Activated naive CD4-positive, alpha-beta T cell treated with anti-CD3 and anti-CD28 coated beads for 36 hours (primary cell): ENCODE data around the gene STMN3. TPM values are rescaled to one million over a fixed set of nuclear protein-coding genes. Genes with fewer than 3 reads are reported as not detected.
"Not testable (repeated sequence)": the region's sequence is repeated elsewhere in the genome, so short reads cannot be mapped to it uniquely, and the experiment has no call there.

Experiments used
- CTCF ChIA-PET: fragments of 350-600 bp; sonication (Branson Sonifier 250); formaldehyde crosslinking; loops from one replicate; lab custom pipeline; 2021; ENCODE audit warnings: antibody characterized with exemption; lab: Charles Lee
- DNase-seq: peaks from one replicate; pipeline ENCODE4 v3.0.0-alpha.2; 2020
- H3K27ac Mint-ChIP-seq: one replicate; pipeline ENCODE4 v1.8.0; 2021; ENCODE audit warnings: mild to moderate bottlenecking, mixed read lengths
- H3K27me3 Mint-ChIP-seq: one replicate; pipeline ENCODE4 v1.8.0; 2021; ENCODE audit warnings: low read depth, mixed read lengths
- H3K36me3 Mint-ChIP-seq: one replicate; pipeline ENCODE4 v1.8.0; 2021; ENCODE audit warnings: low read depth, mixed read lengths
- H3K4me1 Mint-ChIP-seq: one replicate; pipeline ENCODE4 v1.8.0; 2021; ENCODE audit warnings: low read depth, mixed read lengths
- H3K4me3 Mint-ChIP-seq: one replicate; pipeline ENCODE4 v1.8.0; 2021; ENCODE audit warnings: mild to moderate bottlenecking, moderate library complexity, mixed read lengths
- H3K9me3 Mint-ChIP-seq: one replicate; pipeline ENCODE4 v1.8.0; 2021; ENCODE audit warnings: mixed read lengths
- intact Hi-C: fragments of 100-400 bp; cut with micrococcal nuclease; formaldehyde crosslinking; loops from one replicate; pipeline ENCODE4 v1.15.1; 2023
- total RNA-seq, 2 experiments: library from RNA; stranded (reverse); gene quantifications; one replicate each; pipeline ENCODE4 v1.2.3, GENCODE V29; 2021

The STMN3 gene
- total RNA-seq, 2 experiments from 2014 or later: 6.7 to 7.3 TPM

GRCh38 chr20:63656451-63656850, 3.2 kb upstream of the STMN3 start:
- intact Hi-C loops: loop anchor here (5.0 to 10.0 kb wide), 3 partner anchors 74 to 408 kb away; partner anchors contain the start of genes TCEA2 and UCKL1
- CTCF ChIA-PET: no interaction called here
- peak overlapping the region; percentile 27 for H3K4me3 Mint-ChIP-seq
- H3K4me1 Mint-ChIP-seq: peaks cover 44% of the 10 kb centered on the region
- H3K9me3 Mint-ChIP-seq: no peaks in the 10 kb centered on the region
- peaks cover 7% of the 10 kb centered on the region for H3K36me3 Mint-ChIP-seq
- no peak overlapping the region for H3K27ac Mint-ChIP-seq
- no peaks in the 10 kb centered on the region for H3K27me3 Mint-ChIP-seq
- no peak for DNase-seq

- H3K4me3 Mint-ChIP-seq: no peak overlapping the region
- H3K27me3 Mint-ChIP-seq: no peaks in the 10 kb centered on the region
- H3K4me1 Mint-ChIP-seq: peaks cover 43% of the 10 kb centered on the region
- no peak overlapping the region for H3K27ac Mint-ChIP-seq
- H3K9me3 Mint-ChIP-seq: no peaks in the 10 kb centered on the region
- intact Hi-C loops: loop anchor here (5.0 to 10.0 kb wide), 3 partner anchors 73 to 410 kb away; partner anchors contain the start of genes TCEA2 and UCKL1
- CTCF ChIA-PET: no interaction called here
- DNase-seq: no peak
- peaks cover 5% of the 10 kb centered on the region for H3K36me3 Mint-ChIP-seq
These were observed 2.0 kb upstream of the STMN3 start for GRCh38 chr20:63655249-63655648.

GRCh38 chr20:63653974-63654668, 897 bp upstream of the STMN3 start:
- Mint-ChIP-seq H3K4me3 (peak overlapping the region; percentile 64), H3K36me3 (peaks cover 1% of the 10 kb centered on the region), H3K4me1 (peaks cover 33% of the 10 kb centered on the region), H3K27ac (peak overlapping the region; percentile 50), H3K9me3 (no peaks in the 10 kb centered on the region), H3K27me3 (no peaks in the 10 kb centered on the region)
- no peak for DNase-seq
- CTCF ChIA-PET: interaction anchor here (1.0 kb wide), 1 partner anchor 13 kb away, joined by 3 read pairs; no protein-coding TSS in a partner anchor
- intact Hi-C loops: loop anchor here (10.0 kb wide), 1 partner anchor 411 kb away; the partner anchor contains the start of gene TCEA2

DNA sequence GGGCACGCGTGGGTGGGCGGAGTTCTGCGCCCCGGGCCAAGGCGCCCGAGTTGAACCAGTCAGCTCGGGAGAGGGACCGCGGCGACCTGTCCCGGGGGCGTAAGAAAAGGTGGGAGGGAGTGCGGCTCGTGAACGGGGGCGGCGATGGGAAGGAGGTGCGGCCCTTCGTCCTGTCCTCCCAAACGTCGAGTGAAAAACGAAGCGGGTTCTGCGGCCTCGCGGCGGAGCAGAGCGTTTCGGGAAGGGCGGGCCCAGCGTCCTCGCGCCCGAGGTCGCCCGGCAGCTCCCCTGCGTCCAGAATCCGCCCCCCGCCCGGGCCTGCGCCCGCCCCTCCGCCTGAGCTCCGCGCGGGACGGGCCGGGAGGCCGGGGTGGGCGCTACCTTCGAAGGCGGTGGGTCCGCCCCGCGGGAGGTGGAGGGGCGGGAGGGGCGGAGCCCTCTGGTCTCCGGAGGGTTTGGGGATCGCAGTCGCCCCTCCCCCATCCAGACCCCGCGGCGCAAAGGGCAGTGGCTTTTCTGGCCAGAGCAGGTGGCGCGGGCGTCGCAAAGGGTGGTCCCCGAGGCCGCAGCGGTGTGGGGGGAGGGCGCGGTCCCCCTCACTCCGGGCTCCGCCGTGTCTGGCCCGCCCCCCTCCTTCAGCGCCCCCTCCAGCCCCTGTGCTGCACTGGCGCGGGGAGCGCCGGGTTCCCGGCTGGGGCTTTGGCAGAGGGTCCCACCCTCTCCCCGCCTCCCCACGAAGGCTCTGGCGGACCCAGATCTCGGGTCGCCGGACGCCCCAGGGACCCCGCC, 838 bp downstream of the STMN3 start:
- H3K36me3 Mint-ChIP-seq: no peaks in the 10 kb centered on the region
- H3K4me1 Mint-ChIP-seq: peaks cover 24% of the 10 kb centered on the region
- no peak overlapping the region for H3K27ac Mint-ChIP-seq
- peak; percentile 26 for DNase-seq
- intact Hi-C loops: loop anchor here (10.0 kb wide), 1 partner anchor 412 kb away; the partner anchor contains the start of gene TCEA2
- CTCF ChIA-PET: no interaction called here
- H3K9me3 Mint-ChIP-seq: no peaks in the 10 kb centered on the region
- H3K4me3 Mint-ChIP-seq: peak overlapping the region; percentile 65
- no peaks in the 10 kb centered on the region for H3K27me3 Mint-ChIP-seq

DNA sequence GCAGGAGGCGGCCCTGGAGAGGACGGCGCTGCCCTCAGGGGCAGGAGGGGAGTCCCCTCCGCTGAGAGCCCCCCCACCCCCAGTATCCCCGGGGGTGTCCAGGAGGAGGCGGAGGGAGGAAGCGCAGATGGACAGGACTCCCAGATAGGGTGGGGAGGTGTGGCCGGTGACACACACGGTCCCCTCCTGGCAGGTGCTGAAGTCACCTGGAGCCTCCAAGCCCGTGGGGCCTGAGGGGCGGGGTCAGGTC, 1.4 kb downstream of the STMN3 start:
- no peaks in the 10 kb centered on the region for H3K9me3 Mint-ChIP-seq
- DNase-seq: no peak
- H3K27me3 Mint-ChIP-seq: no peaks in the 10 kb centered on the region
- peaks cover 22% of the 10 kb centered on the region for H3K4me1 Mint-ChIP-seq
- CTCF ChIA-PET: no interaction called here
- H3K36me3 Mint-ChIP-seq: no peaks in the 10 kb centered on the region
- intact Hi-C loops: loop anchor here (10.0 kb wide), 1 partner anchor 413 kb away; the partner anchor contains the start of gene TCEA2
- no peak overlapping the region for H3K27ac Mint-ChIP-seq
- H3K4me3 Mint-ChIP-seq: peak overlapping the region; percentile 65

DNA sequence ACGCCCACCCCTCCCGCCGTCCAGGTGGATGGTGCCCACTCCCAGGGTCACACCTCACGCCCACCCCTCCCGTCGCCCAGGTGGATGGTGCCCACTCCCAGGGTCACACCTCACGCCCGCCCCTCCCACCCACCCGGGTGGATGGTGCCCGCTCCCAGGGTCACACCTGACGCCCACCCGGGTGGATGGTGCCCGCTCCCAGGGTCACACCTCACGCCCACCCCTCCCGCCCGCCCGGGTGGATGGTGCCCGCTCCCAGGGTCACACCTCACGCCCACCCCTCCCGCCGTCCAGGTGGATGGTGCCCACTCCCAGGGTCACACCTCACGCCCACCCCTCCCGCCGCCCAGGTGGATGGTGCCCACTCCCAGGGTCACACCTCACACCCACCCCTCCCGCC, 2.7 kb downstream of the STMN3 start:
- CTCF ChIA-PET, H3K27ac Mint-ChIP-seq, H3K9me3 Mint-ChIP-seq, H3K36me3 Mint-ChIP-seq, H3K27me3 Mint-ChIP-seq, DNase-seq, H3K4me3 Mint-ChIP-seq: not testable (repeated sequence)
- intact Hi-C loops: loop anchor here (10.0 kb wide), 1 partner anchor 414 kb away; the partner anchor contains the start of gene TCEA2
- peaks cover 21% of the 10 kb centered on the region for H3K4me1 Mint-ChIP-seq

DNA sequence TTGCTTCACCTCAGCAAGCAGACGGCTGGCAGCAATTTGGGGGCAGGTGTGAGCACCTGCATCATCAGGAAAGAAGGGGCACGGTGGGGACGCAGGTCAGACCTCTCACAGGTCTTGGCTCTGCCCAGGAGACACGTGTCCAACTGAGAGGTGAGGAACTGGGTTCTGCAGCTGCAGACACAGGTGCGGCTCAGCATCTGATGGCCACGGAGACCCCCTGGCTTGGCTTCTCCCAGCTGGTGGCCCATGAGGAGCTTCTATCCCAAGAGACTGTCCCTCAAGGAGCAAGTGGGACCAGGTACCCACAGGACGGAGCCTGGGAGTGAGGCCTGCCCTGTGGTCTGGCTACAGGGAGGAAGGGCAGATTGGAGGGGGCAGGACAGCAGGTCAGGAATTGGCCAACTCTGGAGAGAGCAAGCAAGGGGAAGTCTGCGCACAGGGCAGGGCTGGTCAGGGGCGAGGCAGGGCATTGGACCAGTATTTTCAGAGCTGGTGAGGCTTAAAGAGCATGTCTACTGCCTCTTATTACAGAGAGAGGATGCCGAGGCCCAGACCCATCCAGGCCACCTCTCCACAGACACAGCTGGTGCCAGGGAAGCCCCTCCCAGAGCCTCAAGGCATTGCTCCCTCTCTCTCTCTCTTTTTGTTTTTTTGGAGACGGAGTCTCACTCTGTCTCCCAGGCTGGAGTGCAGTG, 4.2 kb downstream of the STMN3 start:
- Mint-ChIP-seq H3K4me1 (peaks cover 14% of the 10 kb centered on the region), H3K27ac (no peak overlapping the region), H3K36me3 (no peaks in the 10 kb centered on the region), H3K27me3 (no peaks in the 10 kb centered on the region), H3K9me3 (no peaks in the 10 kb centered on the region), H3K4me3 (no peak overlapping the region)
- intact Hi-C loops: no loop called here
- no peak for DNase-seq
- CTCF ChIA-PET: interaction anchor here (0.6 kb wide), 2 partner anchors 168 to 308 kb away, joined by 3 read pairs; no protein-coding TSS in a partner anchor

DNA sequence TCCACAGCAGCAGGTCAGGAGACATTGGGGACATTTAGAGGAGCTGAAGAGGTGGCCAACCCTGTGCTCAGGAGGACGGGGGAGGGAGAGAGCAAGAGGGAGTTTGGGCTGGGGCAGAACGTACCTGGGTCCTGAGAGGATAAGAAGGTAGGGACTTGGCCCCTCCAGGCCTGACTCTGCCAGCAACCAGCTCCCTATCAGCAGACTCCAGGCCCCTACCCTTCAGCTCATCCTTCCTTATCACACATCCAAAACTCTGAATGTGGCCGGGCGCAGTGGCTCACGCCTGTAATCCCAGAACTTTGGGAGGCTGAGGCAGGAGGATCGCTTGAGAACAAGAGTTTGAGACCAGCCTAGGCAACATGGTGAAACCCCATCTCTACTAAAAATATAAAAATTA, 5.0 kb downstream of the STMN3 start:
- CTCF ChIA-PET: interaction anchor here (0.7 kb wide), 1 partner anchor 59 kb away, joined by 3 read pairs; no protein-coding TSS in a partner anchor
- Mint-ChIP-seq H3K9me3 (no peaks in the 10 kb centered on the region), H3K36me3 (no peaks in the 10 kb centered on the region), H3K4me3 (no peak overlapping the region), H3K27ac (peak overlapping the region; percentile 24), H3K4me1 (peaks cover 14% of the 10 kb centered on the region), H3K27me3 (no peaks in the 10 kb centered on the region)
- intact Hi-C loops: no loop called here
- DNase-seq: no peak

DNA sequence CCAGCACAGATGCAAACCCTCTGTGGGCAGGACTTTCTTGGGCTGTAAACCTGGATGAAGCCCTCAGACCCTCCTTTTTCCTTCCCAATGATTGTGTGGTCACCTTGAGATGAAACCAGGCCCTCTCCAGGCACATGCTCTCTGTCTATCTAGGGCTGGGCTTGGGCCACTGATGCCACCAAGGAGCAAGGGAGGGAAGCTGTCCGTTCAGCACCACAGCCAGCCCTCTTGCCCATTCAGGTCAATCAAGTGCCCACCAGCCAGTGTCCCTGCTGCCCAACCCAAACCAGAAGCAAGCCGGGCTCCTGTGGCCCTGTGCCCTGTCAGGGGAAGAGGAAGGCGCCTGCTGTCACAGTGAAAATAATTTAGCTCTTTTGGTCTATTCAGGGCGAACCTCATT, 8.0 kb downstream of the STMN3 start:
- no peak for DNase-seq
- Mint-ChIP-seq H3K27me3 (no peaks in the 10 kb centered on the region), H3K4me1 (peaks cover 6% of the 10 kb centered on the region), H3K4me3 (no peak overlapping the region), H3K27ac (no peak overlapping the region), H3K36me3 (no peaks in the 10 kb centered on the region), H3K9me3 (no peaks in the 10 kb centered on the region)
- intact Hi-C loops: no loop called here
- CTCF ChIA-PET: no interaction called here

DNA sequence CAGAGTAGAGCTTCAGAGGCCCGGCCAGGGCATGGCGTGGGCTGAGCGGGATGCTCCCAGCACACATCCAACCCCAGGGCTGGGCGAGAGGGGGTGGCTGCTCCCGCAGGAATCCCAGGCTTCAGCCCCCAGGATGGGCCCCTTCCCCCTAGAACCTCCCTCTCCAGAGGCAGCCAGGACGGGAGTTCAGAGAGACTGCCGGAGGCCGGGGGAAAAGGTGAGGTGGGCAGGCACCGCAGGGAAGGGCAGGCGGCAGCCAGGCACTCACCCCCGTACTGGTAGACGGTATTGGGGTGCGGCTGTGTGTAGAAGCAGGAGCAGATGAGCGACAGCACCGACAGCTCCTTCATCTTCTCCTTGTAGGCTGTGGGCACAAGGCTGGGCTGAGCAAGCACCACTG, 9.3 kb downstream of the STMN3 start:
- DNase-seq: no peak
- intact Hi-C loops: no loop called here
- Mint-ChIP-seq H3K27ac (no peak overlapping the region), H3K36me3 (peaks cover 2% of the 10 kb centered on the region), H3K27me3 (no peaks in the 10 kb centered on the region), H3K4me1 (peaks cover 16% of the 10 kb centered on the region), H3K9me3 (no peaks in the 10 kb centered on the region), H3K4me3 (no peak overlapping the region)
- CTCF ChIA-PET: interaction anchor here (1.4 kb wide), 1 partner anchor 106 kb away, joined by 3 read pairs; no protein-coding TSS in a partner anchor

DNA sequence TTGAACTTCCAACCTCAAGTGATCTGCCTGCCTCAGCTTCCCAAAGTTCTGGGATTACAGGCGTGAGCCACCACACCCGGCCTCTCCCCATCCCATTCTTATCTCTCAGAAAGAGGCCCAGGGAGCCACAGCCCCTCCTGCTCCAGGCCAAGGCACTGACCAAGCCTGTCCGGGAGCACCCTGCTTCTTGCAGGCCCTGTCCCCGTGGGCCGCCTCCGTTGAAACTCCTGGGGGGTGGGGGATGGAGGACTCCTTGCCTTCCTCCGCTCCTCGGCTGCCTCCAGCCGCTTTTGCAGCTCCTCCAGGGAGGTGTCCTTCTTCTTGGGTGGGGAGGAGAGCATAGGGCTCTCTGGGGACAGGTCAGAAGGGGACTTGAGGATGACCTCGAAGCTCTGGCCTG, 9.7 kb downstream of the STMN3 start:
- CTCF ChIA-PET: interaction anchor here (1.4 kb wide), 1 partner anchor 106 kb away, joined by 3 read pairs; no protein-coding TSS in a partner anchor
- Mint-ChIP-seq H3K9me3 (no peaks in the 10 kb centered on the region), H3K4me3 (peak overlapping the region; percentile 76), H3K27ac (peak overlapping the region; percentile 54), H3K27me3 (no peaks in the 10 kb centered on the region), H3K4me1 (peaks cover 20% of the 10 kb centered on the region), H3K36me3 (peaks cover 2% of the 10 kb centered on the region)
- no peak for DNase-seq
- intact Hi-C loops: no loop called here
